ENCODE measurements around the gene PFKFB4. TPM values are rescaled to one million over a fixed set of nuclear protein-coding genes. Genes with fewer than 3 reads are reported as not detected.
"Not testable (repeated sequence)": the region's sequence is repeated elsewhere in the genome, so short reads cannot be mapped to it uniquely, and the experiment has no call there.

Gene PFKFB4
- total RNA-seq, 1 donor from 2014 or later = 19.3 TPM

DNA sequence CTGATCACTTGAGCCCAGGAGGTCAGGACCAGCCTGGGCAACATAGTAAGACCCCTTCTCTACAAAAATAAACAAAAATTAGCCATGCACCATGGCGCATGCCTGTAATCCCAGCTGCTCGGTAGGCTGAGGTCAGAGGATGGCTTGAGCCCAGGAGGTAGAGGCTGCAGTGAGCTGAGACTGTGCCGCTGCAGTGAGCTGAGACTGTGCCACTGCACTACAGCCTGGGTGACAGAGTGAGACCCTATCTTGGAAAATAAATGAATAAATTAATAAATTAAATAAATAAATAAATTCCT lies 63.5 kb downstream of the PFKFB4 start:
- H3K4me3 ChIP-seq (ENCODE audit: low read depth, low read length) = no peak overlapping the region
- no peak for DNase-seq (ENCODE audit: low read depth)
- TF ChIP-seq, protein P1, sequence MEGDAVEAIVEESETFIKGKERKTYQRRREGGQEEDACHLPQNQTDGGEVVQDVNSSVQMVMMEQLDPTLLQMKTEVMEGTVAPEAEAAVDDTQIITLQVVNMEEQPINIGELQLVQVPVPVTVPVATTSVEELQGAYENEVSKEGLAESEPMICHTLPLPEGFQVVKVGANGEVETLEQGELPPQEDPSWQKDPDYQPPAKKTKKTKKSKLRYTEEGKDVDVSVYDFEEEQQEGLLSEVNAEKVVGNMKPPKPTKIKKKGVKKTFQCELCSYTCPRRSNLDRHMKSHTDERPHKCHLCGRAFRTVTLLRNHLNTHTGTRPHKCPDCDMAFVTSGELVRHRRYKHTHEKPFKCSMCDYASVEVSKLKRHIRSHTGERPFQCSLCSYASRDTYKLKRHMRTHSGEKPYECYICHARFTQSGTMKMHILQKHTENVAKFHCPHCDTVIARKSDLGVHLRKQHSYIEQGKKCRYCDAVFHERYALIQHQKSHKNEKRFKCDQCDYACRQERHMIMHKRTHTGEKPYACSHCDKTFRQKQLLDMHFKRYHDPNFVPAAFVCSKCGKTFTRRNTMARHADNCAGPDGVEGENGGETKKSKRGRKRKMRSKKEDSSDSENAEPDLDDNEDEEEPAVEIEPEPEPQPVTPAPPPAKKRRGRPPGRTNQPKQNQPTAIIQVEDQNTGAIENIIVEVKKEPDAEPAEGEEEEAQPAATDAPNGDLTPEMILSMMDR (conservative IDR thresholded peaks at IDR 0.05; ENCODE audit: low read depth, low read length) = no peak

DNA sequence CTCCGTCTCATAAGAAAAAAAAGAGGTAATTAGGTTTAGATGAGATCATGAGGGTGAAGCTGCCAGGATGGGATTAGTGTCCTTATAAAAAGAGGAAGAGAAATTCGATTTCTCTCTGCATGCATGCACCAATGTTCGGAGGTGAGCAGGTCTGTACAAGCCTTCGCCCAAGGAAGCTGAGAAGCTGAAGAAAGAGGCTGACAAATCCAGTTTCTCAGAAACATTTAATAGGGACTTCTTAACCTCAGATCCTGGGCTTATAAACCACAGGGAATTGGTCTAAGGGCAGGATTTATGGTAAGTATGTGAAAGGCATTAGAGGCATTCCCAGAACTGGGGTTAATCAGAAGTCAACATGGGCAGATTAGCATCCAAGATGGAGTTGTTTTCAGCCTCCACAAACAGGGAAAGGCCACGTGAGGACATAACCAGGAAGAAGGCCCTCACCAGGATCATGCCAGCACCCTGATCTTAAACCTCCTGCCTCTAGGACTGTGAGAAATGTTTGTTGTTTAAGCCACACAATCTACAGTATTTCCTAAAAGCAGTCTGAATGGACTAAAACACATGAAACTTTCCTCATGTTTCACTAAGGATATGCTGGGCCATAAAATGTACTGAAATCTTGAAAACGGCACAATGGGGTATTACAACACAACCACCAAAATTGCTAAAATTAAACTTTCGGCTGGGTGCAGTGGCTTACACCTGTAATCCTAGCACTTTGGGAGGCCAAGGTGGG lies 64.0 kb downstream of the PFKFB4 start:
- no peak for DNase-seq (ENCODE audit: low read depth)
- no peak overlapping the region for H3K4me3 ChIP-seq (ENCODE audit: low read depth, low read length)
- TF ChIP-seq, protein P1 (conservative IDR thresholded peaks at IDR 0.05; ENCODE audit: low read depth, low read length) = no peak

DNA sequence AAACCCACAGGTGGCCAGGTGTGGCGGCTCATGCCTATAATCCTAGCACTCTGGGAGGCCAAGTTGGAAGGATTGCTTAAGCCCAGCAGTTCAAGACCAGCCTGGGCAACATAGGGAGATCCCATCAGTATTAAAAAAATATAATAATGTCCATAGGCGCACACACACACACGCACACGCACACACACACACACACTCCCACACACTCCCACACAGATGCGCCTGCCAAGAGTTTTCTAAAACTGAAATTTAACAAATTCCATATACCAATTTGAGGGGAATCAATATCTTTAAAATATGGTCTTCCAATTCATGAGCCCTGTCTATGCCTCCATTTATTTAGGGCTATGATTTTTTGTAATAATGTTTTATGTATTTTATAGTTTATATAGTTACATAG lies 69.7 kb downstream of the PFKFB4 start:
- TF ChIP-seq, protein P1 (conservative IDR thresholded peaks at IDR 0.05; ENCODE audit: low read depth, low read length) = no peak
- no peak overlapping the region for H3K4me3 ChIP-seq (ENCODE audit: low read depth, low read length)
- no peak for DNase-seq (ENCODE audit: low read depth)

DNA sequence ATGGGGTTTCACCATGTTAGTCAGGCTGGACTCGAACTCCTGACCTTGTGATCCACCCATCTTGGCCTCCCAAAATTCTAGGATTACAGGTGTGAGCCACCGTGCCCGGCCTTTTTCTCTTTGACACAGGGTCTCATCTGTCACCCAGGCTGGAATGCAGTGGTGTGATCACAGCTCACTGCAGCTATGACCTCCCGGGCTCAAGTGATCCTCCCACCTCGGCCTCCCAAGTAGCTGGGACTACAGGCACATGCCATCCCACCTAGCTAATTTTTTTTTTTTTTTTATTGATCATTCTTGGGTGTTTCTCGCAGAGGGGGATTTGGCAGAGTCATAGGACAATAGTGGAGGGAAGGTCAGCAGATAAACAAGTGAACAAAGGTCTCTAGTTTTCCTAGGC lies 73.8 kb downstream of the PFKFB4 start:
- not testable (repeated sequence) for DNase-seq (ENCODE audit: low read depth)

DNA sequence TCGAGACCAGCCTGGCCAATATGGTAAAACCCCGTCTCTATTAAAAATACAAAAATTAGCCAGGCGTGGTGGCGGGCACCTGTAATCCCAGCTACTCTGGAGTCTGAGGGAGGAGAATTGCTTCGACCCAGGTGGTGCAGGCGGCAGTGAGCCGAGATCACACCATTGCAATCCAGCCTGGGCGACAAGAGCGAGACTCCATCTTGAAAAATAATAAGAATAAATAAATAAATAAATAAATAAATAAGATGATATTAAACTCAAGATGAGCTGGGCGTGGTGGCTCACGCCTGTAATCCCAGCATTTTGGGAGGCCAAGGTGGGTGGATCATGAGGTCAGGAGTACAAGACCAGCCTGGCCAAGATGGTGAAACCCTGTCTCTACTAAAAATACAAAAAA lies 75.7 kb downstream of the PFKFB4 start:
- DNase-seq (ENCODE audit: low read depth); H3K4me3 ChIP-seq (ENCODE audit: low read depth, low read length): not testable (repeated sequence)

More for the DNA sequence above, 73.8 kb downstream of the PFKFB4 start:
- not testable (repeated sequence) for H3K4me3 ChIP-seq (ENCODE audit: low read depth, low read length)

DNA sequence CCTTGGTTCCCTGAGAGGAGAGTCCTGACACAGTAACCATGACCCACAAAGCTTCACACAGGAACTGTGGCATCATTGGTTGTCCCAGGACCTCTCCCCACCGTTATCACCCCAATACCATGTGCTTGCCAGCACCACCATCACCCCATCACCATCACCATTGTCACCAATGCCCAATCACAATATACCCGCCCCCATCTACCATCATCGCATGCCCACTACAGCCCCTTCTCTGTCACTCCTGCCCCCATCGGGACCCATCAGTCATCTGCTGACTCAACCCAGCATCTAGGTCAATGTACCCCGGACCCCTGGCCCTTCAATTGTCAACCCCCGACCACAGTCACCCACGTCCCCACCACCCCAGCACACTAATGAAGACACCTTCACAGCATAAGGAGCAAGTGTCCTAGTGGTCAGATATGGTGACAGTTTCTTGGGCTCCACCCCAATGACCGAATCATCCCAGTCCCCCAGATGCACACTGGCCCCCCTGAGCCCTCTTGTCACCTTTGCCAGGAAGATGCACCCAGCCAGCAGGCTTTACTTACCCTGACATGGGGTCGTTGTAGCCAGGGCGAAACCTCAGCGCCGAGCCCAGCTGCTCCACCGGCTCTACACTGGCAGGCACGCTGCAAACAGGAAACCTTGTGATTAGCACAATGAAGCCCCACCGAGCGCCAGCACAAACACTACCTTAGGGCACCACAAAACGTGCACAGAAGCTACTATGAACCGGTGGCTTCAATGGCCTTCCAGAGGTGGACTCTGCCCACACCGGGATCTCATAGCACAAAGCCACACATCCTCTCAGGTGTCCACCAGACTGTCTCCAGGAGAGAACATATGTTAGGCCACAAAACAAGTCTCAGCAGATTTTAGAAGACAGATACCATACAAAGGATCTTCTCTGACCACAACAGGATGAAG lies 77.7 kb downstream of the PFKFB4 start:
- H3K4me3 ChIP-seq (ENCODE audit: low read depth, low read length) = no peak overlapping the region
- DNase-seq (ENCODE audit: low read depth) = no peak
- TF ChIP-seq, protein P1 (conservative IDR thresholded peaks at IDR 0.05; ENCODE audit: low read depth, low read length) = no peak

DNA sequence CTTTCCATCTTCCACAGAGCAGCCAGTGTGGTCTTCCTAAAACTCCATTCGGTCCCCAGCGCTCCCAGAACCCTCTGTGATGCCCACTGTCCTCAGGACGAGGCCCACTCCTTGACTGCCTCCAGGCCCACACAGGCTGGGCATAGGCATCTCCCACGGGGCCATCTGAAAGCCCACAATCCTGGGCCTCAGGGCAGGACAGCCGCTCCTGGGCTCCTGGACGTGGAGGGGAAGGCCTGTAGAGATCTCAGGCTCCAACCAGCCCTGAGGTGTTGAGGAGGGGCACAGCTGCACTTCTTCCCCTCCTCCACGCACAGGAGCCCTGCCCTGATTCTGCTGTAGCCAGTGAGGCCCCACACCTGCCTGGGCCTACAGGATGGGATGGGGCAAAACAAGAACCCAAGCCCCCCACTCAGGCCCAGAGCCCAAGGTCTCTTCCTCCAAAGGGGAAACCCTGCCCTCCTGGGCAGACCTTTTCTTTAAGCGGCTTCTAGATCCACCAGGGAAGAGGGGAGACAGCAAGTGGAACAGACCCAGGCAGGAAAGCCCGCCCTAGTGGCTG lies 78.6 kb downstream of the PFKFB4 start:
- DNase-seq (ENCODE audit: low read depth) = no peak
- H3K4me3 ChIP-seq (ENCODE audit: low read depth, low read length) = no peak overlapping the region
- TF ChIP-seq, protein P1 (conservative IDR thresholded peaks at IDR 0.05; ENCODE audit: low read depth, low read length) = no peak
